ENCODE measurements around the gene KIF26B.

Gene KIF26B

DNA sequence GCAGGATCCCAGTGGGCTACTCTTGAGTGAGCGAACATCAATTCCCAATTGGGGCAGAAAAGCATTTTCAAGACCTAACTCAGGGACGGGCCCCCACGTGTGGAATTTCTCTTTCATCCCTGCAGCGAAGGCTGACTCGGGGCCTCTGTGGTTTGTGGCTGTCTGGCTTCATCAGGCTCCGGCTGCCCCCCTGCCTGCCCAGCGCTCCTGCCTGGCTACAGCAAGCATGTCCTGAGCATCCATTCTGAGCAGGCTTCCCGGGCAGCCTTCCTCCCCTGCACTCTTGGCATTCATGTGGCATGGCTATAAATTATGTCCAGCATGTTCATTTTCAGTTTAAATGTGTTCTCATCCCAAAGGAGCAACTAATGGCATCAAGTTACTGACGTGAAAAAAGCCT lies 588.1 kb downstream of the KIF26B start:
- DNase-seq (ENCODE audit: low read depth in 2 of 2): no peak

DNA sequence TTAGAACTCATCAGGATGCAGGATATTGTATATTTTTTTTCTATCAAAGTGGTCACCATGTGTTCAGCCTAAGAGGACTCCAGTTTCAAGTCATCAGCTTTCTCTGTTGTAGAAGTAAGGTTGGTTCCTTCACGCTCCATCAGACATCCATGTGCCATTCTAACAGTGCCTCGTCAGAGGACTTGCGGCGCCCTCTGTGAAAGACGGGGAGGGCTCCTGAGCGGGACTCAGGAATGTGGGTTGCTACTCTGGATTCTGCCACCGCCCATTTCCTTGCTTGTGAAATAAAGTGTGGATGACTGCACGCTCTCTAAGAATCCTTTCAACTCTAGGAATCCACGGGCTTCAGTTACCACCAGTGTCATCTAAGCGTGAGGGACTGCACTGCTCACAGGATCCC lies 593.5 kb downstream of the KIF26B start:
- no peak for DNase-seq (ENCODE audit: low read depth in 2 of 2)

DNA sequence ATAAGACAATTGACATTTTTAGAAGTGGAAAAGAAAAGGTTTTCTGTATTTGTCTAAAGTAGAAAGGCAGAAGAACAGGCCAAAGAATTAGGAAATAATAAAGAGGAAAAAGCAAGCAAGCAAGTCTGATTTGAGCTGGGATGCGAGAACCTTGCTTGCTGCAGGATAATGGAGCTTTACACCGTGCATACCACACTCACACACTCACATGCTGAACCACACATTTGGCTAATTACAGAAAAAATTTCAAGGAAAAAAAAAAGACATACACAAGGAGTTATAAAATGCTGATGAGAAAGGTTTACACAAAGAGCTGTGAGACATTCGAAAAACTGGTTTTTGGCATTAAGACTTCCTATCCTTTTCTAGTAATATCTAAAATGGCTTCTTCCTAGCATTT lies 593.9 kb downstream of the KIF26B start:
- no peak for DNase-seq (ENCODE audit: low read depth in 2 of 2)

DNA sequence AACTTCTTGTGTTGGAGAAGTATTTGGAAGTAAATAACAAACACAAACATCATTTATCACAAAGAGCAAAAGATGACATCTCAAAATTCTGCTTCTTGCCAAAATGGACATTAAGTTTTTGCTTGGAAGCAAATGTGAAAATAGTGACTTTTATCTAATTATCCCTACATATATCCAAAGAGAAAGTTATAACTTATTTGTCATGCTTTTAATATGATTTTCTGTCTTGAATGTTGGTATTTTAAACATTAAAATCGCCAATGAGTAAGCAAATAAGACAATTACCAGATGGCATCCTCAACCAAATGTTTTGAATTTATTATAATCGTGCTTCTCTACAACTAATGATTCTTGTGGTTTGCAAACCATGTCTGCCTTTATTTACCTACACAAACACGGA lies 594.3 kb downstream of the KIF26B start:
- no peak for DNase-seq (ENCODE audit: low read depth in 2 of 2)

DNA sequence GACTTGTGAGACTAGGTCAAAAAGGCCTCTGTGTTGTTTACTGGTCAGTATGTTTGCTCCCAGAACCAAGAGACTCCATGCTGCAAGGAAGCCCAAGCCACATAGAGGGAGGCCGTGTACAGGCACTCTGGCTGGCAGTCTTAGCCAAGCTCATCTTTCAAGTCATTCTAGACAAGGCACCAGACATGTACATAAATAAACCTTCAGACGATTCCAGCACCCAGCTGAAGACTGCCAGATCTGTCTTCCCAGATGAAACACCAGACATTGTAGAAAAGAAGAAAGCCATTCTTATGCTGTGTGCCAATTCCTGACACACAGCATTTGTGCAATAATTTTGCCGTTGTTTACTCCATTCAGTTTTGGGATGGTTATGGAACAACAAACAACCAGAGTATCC lies 595.5 kb downstream of the KIF26B start:
- DNase-seq (ENCODE audit: low read depth in 2 of 2): no peak

DNA sequence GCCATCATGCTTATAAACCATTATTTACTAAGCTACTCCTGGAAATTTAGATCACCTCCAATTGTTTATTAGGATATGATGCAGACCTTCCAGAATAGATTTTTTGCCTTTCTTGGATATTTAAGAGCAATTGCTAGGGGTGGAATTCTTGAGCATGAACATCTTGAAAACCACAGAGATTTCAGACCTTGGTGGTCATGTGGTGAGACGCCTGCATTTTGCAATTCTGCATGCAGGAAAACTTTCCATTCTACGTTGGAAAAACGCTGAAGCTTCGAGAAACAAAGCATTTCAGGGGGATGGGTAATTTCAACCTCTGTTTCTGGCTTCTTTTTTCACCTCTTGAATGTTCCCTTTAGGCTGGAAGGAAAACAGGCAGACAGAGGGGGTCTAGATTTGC lies 596.3 kb downstream of the KIF26B start:
- DNase-seq (ENCODE audit: low read depth in 2 of 2): no peak

DNA sequence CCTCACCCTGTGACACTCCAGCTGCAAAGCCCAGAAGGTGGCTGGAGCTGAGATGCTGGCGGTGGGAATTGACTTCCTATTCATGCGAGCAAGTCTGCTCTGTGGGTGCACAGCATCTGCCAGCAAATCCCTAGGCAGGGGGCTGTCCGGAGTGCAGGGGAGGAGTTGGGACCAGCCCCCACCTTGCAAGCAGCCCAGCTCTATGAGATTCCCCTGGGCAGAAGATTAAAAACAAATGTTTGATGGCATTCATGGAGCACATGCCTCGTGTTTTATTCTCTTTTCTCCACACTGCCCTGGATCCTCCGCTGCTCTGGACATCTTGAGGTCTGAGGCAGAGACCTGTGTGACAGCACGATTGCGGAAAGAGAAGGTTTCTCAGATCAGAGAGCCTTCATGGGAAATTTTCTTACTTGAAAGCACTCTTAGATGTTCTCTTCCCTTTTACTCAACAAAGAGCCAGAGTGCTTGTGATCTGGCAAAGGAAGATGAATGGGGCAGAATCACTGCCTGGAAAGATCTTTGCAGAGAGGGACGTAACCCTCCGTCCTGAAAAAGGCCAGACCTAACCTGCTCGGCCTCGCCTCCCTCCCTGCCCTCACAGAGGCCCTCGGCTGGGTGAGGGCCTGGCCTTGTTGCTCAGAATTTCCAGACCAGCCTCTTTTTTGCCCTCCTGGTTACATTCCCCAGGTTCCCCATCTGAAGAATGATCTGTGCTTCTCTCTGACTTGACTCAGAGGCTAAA lies 597.1 kb downstream of the KIF26B start:
- DNase-seq (ENCODE audit: low read depth in 2 of 2): no peak

DNA sequence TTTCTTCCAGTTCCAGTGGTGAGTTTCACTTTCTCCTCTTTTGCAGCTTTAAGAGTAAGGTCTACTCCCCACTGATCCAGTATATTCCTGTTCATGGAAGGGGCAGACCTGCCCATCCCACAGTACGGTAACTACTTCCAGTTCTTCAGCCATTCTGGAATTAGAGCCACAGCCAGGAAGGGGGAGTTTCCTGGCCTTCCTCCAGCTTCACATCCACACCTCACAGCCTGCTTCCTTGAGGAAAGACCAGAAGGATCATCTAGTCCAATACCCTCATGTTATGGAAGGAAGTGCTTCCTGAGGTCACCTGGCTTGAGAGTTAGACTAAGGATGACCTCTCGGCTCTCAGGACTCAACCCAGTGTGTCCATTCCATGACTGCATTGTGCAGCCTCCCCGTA lies 597.8 kb downstream of the KIF26B start:
- DNase-seq (ENCODE audit: low read depth in 2 of 2): no peak

DNA sequence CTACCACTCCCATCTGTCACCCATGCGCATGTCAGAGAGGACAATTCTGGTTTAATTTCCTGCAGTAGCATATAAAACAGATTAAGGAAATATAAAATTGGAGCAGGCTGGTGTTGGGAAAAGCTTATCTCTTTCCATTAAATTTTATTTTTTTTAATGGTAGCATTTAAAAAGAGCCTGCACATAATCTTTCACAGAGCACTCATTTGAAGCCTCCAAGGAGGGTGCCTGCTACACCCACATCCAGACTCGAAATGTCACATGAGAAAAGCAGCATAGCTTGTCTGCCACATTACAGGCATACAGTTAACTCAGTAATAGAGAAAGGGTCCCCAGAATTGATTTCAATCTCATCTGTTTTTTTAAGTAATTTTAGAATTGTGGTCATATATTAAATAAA lies 599.0 kb downstream of the KIF26B start:
- no peak for DNase-seq (ENCODE audit: low read depth in 2 of 2)

DNA sequence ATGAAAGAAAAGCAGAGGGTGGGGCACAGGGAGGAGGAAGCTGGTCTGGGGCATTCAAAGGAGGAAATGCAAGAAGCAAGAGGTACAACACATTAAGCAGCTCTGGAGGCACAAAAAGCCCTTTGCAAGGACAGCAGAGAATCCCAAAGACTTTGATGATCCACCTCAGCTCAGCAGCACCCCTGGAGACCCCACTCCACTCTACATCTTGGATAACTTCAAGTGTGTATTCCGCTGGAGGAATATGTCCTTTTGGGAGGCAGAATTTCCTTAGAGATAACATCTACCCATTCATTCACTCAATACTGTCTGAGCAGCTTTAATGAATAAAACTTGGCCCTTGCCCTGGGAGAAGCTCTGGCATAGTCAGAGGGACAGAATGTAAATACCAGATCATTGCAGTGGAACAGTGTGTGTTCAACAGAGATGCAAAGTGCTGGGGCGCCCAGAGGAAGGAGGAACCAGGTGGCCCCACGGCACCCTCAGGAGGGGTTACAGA lies 599.7 kb downstream of the KIF26B start:
- no peak for DNase-seq (ENCODE audit: low read depth in 2 of 2)

Measured in stimulated activated CD8-positive, alpha-beta memory T cell treated with anti-CD3 and anti-CD28 coated beads, Interleukin-7, amount 100 ng/mL, for 1 hour (primary cell).